ENCODE measurements around the gene GLIS1.

DNA sequence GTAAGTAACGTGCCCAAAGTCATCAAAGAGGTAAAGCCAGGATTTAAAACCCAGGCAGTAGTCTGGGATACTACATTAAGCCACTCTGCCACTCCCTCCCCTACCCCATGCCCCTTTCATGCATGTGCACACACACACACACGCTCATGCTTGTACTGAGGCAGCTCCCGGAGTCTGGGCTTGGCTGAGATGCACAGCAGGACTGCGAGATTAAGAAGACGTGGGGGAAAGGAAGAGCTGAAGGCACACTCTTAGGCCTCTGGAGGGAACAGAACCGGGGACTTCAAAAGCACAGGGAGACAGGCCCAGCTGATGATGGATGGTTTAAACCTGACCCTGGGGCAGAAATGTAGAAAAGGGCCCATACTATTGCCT lies 98.3 kb downstream of the GLIS1 start:
- TF ChIP-seq GATA2 (IDR thresholded peaks at IDR 0.05; ENCODE audit: low read depth, low read length) (no peak), GATA3 (IDR thresholded peaks at IDR 0.05; ENCODE audit: low read depth, low read length) (no peak)

Data from SH-SY5Y (cell line).